ENCODE measurements around the gene ZNF410. TPM values are rescaled to one million over a fixed set of nuclear protein-coding genes. Genes with fewer than 3 reads are reported as not detected.

Gene ZNF410
- total RNA-seq, 1 experiment from 2014 or later, result 28.1 TPM

DNA sequence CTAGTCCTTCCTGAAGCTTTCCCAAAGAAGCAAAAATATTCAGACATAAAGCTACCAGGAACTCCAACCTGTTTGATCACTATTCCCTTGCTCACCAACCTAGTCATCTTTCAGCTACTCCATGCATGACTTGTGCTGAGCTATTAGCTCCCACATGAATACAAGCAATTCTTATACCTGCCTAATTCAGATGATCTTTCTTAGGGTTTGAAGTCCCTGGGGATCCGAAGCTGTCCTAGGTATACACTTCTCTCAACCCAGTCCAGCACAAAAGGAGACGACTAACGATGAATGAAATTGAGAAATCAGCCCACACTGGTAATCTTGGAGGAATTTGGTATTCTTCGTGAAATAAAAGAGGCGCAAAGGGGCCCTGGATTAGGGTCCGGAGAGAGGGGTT is 35.7 kb upstream of the ZNF410 start:
- no peak overlapping the region for H2BK120ac ChIP-seq (ENCODE audit: low read depth, low read length, poor library complexity, severe bottlenecking)
- no peak overlapping the region for H3K14ac ChIP-seq (ENCODE audit: insufficient read depth, low read length)
- Mint-ChIP-seq H3K27ac (peak overlapping the region; percentile 41 to 99 (median 98); a peak in 5 of 7 replicates), H3K4me3 (peak overlapping the region; percentile 97 to 98), H3K27me3 (ENCODE audit: low read depth) (no peaks in the 10 kb centered on the region), H3K36me3 (ENCODE audit: insufficient read depth in 1 of 3, low read depth in 3 of 3) (peaks cover 0 to 2% (median 0%) of the 10 kb centered on the region in 3 experiments; a peak in 1 of 7 replicates), H3K4me1 (peaks cover 9 to 21% of the 10 kb centered on the region in 2 experiments), H3K9me3 (no peaks in the 10 kb centered on the region; a peak in 1 of 5 replicates)
- no peaks in the 10 kb centered on the region for H3K79me2 ChIP-seq (ENCODE audit: insufficient read depth, low read length)
- WGBS (ENCODE audit: extremely low coverage, insufficient read length, low lambda C conversion rate), result no CpG with 5 or more reads among the region's 6 CpGs
- H4K91ac ChIP-seq (ENCODE audit: insufficient read length, low read depth, low read length), result no peak overlapping the region
- H2AFZ ChIP-seq (ENCODE audit: low read length), result peak overlapping the region; percentile 63
- H4K20me1 ChIP-seq (ENCODE audit: control insufficient read depth, insufficient read depth, insufficient read length), result no peaks in the 10 kb centered on the region
- H3K18ac ChIP-seq (ENCODE audit: insufficient read length, low read depth, low read length), result no peak overlapping the region
- peaks cover 4% of the 10 kb centered on the region; the same call in 1 of the 2 replicates for H3K4me1 ChIP-seq (ENCODE audit: insufficient read depth, low read length)
- H4K8ac ChIP-seq (replicated peaks; ENCODE audit: insufficient read length, low read depth, low read length), result no peak overlapping the region
- H3K27me3 ChIP-seq (ENCODE audit: insufficient read depth, low read length), result no peaks in the 10 kb centered on the region
- no peak for DNase-seq
- peak overlapping the region; percentile 70 for H3K4me2 ChIP-seq (ENCODE audit: insufficient read depth, insufficient read length, low read length)
- H3K56ac ChIP-seq (ENCODE audit: insufficient read length, low read depth, low read length), result no peak overlapping the region
- H4K5ac ChIP-seq (ENCODE audit: insufficient read length, low read depth, low read length), result no peak overlapping the region
- no peak overlapping the region for H3T11ph ChIP-seq (ENCODE audit: low read length)
- H3K79me1 ChIP-seq (ENCODE audit: insufficient read depth, low read depth, low read length, poor library complexity, severe bottlenecking), result peaks cover 2% of the 10 kb centered on the region
- no peak overlapping the region for H2BK20ac ChIP-seq (ENCODE audit: low read depth, low read length, poor library complexity, severe bottlenecking)
- no peak overlapping the region for H2AK5ac ChIP-seq (ENCODE audit: insufficient read length, low read length)
- no peak overlapping the region for H2BK5ac ChIP-seq (ENCODE audit: insufficient read length, low read length)
- H3K9me3 ChIP-seq (ENCODE audit: control insufficient read depth, low read depth, low read length), result no peaks in the 10 kb centered on the region
- H3K23me2 ChIP-seq (ENCODE audit: insufficient read length, low read depth, low read length, poor library complexity, severe bottlenecking), result peaks cover 8% of the 10 kb centered on the region
- H3K27ac ChIP-seq (ENCODE audit: insufficient read length, low read depth, low read length), result no peak overlapping the region
- no peak overlapping the region for H3K4ac ChIP-seq (ENCODE audit: low read depth, low read length)
- TF ChIP-seq, protein P1, sequence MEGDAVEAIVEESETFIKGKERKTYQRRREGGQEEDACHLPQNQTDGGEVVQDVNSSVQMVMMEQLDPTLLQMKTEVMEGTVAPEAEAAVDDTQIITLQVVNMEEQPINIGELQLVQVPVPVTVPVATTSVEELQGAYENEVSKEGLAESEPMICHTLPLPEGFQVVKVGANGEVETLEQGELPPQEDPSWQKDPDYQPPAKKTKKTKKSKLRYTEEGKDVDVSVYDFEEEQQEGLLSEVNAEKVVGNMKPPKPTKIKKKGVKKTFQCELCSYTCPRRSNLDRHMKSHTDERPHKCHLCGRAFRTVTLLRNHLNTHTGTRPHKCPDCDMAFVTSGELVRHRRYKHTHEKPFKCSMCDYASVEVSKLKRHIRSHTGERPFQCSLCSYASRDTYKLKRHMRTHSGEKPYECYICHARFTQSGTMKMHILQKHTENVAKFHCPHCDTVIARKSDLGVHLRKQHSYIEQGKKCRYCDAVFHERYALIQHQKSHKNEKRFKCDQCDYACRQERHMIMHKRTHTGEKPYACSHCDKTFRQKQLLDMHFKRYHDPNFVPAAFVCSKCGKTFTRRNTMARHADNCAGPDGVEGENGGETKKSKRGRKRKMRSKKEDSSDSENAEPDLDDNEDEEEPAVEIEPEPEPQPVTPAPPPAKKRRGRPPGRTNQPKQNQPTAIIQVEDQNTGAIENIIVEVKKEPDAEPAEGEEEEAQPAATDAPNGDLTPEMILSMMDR (conservative IDR thresholded peaks at IDR 0.05), result no peak
- H3K23ac ChIP-seq (ENCODE audit: insufficient read length, low read depth, low read length), result no peak overlapping the region
- peak overlapping the region; percentile 45 for H3K9ac ChIP-seq (ENCODE audit: extremely low read depth, insufficient read length, low read length)
- no peak overlapping the region for H2BK15ac ChIP-seq (ENCODE audit: low read depth, low read length)
- H2BK12ac ChIP-seq (ENCODE audit: insufficient read length, low read depth, low read length), result no peak overlapping the region
